HCEC 1CT (cell line): Measurements from ENCODE around the gene CCDC190.
"Not testable (repeated sequence)": the region's sequence is repeated elsewhere in the genome, so short reads cannot be mapped to it uniquely, and the experiment has no call there.

Experiments used
- DNase-seq: peaks from one replicate; pipeline ENCODE4 v3.0.0-alpha.2; 2017

Gene CCDC190, protein sequence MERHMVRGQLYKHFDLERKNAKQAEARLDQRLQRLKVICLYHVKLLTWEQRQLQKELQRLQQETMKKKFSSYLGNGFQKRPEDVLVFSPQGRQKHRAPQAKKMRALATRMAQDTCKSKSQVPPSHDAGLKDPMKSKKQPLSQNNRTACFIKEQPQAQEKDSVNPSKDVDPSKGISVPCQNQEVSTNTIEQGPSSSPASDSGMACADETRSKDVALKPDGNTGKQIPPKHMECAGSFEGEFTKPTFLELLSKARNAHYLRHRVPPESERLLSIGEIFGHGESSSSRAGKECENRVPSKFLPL

DNA sequence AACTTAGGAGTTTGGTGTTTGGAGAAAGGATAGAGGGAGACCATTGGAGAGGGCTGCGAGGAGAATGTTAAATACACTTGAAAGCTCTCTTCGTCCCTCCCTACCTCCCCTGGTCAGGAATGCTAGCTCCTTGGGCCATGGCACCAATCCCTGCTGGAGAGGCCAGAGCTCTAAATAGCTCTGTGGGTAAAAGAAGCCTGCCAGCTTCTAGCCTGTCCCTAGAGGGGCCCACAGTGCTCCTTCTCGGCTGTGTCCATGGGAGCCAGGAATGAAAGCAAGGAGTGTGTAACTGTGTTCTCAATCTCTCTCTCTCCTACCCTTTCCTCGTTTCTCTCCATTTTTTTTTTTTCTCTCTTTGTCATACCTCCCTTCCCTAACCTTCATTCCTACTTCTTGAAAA lies at the start of gene CCDC190:
CCDC190 (minus strand) TSS at position 75 of the 400 bp plus-strand sequence. CDS start 1,529 bp downstream, outside the sequence.
- no peak for DNase-seq

DNA sequence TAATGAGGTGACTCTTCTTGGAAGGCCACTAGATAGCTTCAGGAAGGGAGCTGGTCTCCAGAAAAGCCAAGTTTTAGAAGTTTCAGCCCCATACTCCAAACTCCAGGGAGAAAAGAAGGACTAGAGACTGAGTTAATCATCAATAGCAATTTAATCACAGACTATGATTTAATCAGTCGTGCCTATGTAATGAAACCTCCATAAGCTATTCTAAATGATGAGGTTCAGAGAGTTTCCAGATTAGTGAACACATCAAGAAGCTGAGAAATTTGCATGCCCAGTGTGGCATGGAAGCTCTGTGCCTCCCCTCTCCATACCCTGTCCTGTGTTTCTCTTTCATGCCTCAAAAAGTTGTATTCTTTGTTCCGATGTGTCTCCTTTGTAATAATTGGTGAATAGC lies 49.2 kb upstream of the CCDC190 start:
- no peak for DNase-seq

- DNase-seq = peak; percentile 94
These were observed 47.8 kb upstream of the CCDC190 start for GRCh38 chr1:162908780-162909179.

GRCh38 chr1:162908236-162908635 lies 47.3 kb upstream of the CCDC190 start:
- DNase-seq = peak; percentile 59

GRCh38 chr1:162906485-162906884 lies 45.5 kb upstream of the CCDC190 start:
- DNase-seq = peak; percentile 27

DNA sequence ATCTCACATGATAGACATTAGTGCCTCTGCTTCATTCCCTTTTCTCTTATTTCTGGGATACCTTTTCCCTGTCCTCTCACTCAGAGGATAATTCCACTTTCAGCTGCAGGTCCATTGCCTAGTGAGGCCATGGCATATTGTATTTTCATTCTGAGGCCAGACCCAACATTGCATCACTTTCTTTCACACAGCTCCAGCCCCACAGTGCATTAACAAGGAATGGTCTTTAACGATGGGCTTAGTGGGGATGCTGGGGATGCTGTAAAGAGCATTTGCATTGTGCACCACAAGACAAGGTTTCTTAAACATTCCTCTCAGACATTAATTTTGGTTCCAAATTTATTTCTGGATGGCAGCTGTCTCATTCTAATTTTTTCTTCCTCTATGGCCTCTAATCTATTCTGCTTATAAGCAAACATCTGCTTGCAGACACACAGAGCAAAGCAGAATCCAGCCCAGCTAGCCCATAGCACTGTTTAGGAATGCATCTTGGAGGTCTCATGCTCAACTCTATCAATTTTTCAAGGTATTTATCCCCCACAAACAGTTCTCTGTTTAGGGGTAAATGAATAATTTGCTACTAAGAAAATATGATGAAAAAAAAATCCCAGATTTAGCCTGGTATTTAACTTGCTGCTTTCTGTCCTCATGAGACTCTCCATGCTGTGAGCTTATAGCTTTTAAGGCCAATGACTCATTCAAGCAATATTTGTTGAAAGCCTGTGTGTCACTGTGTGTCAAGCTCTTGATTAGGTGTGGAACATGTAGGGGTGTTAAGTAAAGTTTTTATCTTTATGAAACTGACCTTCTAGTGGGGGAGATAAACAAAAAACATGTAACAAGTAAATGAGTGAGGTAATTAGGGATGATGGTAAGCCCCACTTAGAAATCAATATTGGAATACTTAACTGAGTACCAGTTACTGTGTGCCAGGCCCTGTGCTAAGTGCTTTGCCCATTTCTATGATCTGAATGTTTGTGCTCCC lies 44.5 kb upstream of the CCDC190 start:
- DNase-seq = peak; percentile 92

DNA sequence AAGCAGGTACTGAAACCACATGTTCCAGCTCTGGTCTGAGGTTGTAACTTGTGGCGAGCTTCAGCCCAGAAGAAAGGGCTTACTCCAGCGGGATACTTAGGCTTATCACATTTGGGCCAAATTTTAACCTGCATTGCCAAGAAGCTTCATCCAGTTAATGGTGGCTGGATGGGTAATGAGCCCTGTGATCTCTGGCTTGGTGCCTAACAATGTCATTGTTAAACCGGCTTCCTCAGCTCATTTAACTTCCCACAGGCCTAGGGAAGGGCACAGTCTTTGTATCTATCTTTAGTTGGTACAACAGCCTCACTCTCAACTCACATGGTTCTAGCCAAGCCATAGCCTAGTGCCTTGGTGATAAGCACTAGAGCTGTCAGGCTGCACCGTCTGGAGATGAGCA lies 43.6 kb upstream of the CCDC190 start:
- no peak for DNase-seq

- no peak for DNase-seq
These were observed 43.0 kb upstream of the CCDC190 start for GRCh38 chr1:162904023-162904422.

GRCh38 chr1:162903246-162903645 lies 42.3 kb upstream of the CCDC190 start:
- DNase-seq = no peak

GRCh38 chr1:162902416-162902815 lies 41.4 kb upstream of the CCDC190 start:
- DNase-seq = peak; percentile 84

- no peak for DNase-seq
These were observed 40.3 kb upstream of the CCDC190 start for GRCh38 chr1:162901243-162901642.

DNA sequence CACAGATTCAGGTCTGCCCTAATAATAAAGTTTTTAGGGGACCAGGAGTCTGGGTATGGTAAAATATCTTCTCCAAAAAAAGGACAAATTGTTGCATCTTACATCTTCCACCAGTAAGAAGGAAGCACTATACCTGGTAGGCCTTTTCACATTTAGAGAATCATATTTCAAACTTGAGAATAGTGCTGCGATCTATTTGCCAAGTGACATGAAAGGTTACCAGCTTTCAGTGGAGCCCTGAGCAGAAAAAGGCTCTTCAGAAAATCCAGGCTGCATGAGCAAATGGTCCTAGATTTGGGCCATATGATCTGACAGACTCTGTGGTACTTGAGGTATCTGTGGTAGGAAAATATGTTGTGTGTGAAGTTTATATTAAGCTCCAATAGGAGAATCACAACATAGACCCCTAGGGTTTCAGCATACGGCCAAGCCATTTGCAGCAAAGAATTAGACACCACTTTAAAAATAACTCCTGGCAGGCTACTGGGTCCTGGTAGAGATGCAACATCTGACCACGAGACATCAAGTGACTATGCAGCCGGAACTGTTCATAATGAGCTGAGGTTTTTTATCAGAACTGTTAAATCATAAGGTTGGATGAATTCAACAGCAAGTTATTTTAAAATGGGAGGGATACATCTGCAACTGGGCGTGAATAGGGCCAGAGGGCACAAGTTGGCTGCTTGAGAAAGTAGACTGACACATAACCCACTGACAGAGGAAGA lies 38.6 kb upstream of the CCDC190 start:
- peak; percentile 93 for DNase-seq

GRCh38 chr1:162893612-162893908 lies 32.6 kb upstream of the CCDC190 start:
- no peak for DNase-seq

DNA sequence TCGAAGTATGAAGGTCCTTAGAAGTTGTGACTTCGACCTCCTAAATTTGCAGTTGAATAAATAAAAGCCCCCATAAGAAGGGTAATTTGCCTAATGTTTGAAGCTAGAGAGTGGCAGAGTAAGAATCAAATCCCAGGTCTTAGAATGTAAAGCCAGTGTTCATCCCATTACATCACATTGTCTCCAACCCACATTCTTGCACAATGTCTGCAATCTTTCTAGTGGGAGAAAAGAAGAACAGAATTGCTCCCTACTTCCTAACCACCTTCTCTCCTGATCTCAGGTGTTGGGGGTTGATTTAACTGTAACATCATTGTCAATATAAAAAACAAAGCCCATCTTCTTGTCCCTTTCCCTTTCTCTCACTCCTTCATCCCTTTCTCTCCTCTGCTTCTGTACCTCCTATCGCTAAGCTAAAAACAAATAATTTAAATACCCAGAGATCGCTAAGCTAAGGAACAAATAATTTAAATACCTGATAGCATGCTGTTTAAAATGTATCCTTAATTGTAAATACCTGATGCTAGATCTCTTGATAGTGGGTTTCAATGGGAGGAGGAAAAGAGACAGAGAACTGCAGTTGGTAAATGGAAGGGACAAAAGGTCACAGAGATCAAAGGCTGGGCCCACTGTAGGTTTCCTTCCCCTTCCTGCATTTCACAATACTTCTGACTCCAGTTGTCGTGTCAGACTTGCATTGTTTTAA lies 32.1 kb upstream of the CCDC190 start:
- peak; percentile 72 for DNase-seq

DNA sequence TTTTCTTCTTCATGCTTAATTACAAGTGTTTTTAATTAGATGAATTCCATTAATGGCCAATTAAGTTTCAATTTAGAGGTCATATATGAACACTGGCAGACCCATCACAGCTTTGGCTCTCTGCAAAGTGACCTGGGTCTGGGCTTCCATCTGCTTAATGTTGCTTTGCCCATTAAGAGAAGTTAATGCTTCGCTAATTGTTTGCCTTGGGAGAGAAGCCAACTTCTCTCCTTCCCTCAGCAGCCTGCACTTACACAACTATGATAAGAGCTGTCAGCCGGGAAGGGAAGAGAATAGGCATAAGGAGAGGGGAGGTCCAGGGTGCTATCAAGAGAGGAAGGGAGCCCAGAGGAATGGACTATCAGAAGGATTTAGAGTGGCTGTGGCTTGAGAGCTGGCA lies 29.0 kb upstream of the CCDC190 start:
- no peak for DNase-seq

DNA sequence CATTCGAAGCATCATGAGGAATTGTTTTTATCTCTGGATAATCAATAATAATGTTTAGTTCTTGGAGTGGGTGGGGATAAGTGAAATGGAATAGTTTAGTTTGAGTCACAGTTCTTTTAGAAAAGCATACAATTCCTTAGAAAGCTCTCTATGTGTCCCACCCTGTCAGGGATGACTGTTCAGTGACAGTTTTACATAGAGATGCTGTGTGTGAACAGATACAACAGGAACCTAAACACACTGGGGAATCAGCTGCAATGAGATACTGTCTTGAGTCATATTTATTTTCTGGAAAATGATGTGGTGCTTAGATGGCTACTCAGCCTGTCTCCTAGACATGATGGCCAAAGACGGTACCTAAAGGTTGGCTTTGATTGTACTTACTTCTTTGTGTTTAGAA lies 25.7 kb upstream of the CCDC190 start:
- DNase-seq = no peak

DNA sequence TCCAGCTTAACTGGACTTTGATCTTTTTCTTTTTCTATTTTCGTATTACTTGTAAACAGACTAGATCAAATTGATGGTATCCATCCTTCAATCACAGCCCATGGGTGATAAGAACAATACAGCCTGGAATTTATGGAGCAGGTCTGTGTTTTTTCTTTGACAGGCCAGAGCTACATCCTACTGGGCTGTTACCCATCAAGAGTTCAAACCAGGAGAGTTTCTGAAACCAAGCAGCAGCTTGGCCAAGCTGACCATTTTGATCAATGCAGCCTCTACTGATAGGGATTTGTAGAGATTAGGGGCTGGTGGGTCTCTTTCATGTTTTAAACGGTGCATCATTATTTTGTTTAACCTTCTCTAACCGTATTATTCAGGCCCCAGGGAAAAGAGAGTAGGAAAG lies 24.3 kb upstream of the CCDC190 start:
- DNase-seq = no peak

GRCh38 chr1:162884831-162885230 lies 23.9 kb upstream of the CCDC190 start:
- no peak for DNase-seq

DNA sequence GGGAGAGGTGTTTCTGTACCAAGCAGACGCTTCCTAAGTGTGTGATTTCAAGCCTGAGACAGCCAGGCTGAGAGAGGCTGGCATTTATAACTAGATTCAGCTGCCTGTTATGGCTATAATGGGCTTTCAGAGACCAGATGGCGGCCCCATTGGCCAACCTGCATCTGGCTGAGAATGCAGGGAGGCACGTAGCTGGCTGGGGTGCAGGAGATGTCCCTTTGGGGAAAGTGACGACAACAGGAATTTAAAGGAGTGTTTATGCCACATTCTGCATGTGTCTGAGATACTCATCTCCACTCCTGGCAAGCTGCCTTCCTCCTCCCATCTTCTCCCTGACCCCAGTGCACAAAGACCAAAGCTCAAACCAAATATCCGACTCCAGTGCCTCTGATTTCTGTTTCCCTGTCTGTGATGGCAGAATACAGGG lies 21.3 kb upstream of the CCDC190 start:
- DNase-seq = no peak

DNA sequence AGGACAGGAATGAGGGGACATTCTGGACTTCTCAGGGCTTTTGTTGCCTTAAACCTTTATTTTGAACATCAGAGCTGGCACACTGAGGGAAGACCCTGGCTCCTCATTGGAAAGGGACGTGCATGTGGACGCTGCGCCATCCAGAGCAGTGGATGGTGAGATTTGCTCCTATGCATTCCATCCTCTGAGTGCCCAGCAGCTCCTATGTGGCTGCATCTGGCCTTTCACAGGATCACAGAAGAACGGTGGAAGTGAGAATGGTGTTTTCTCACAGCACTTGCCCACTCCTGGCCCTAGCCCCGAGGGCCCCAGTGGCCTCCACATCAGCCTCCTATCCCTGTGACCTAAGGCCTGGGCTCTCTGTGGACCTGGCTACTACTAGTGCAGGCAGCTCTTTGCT lies 20.6 kb upstream of the CCDC190 start:
- DNase-seq = no peak

- not testable (repeated sequence) for DNase-seq
These were observed 19.6 kb upstream of the CCDC190 start for GRCh38 chr1:162880617-162881016.

- DNase-seq = peak; percentile 80
These were observed 17.1 kb upstream of the CCDC190 start for GRCh38 chr1:162878000-162878596.
